HG02973 (cell line): ENCODE results near the gene NLRC5.
"Not testable (repeated sequence)": the region's sequence is repeated elsewhere in the genome, so short reads cannot be mapped to it uniquely, and the experiment has no call there.

Experiments used
- ATAC-seq: cut with Tn5 transposase; IDR thresholded peaks from one replicate; pipeline ENCODE4 v1.9.1; 2021; ENCODE audit warnings: moderate library complexity; ENCODE audit not compliant: unreplicated experiment

The NLRC5 gene

DNA sequence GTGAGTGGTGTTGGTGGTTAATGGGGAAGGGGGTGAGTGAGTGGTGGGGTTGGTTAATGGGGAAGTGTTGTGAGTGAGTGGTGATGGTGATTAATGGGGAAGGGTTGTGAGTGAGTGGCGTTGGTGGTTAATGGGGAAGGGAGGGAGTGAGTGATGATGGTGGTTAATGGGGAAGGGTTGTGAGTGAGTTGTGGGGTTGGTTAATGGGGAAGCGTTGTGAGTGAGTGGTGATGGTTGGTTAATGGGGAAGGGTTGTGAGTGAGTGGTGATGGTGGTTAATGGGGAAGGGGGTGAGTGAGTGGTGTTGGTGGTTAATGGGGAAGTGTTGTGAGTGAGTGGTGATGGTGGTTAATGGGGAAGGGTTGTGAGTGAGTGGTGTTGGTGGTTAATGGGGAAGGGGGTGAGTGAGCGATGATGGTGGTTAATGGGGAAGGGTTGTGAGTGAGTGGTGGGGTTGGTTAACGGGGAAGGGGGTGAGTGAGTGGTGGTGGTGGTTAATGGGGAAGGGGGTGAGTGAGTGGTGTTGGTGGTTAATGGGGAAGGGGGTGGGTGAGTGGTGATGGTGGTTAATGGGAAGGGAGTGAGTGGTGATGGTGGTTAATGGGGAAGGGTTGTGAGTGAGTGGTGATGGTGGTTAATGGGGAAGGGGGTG, 81.8 kb downstream of the NLRC5 start:
- not testable (repeated sequence) for ATAC-seq

DNA sequence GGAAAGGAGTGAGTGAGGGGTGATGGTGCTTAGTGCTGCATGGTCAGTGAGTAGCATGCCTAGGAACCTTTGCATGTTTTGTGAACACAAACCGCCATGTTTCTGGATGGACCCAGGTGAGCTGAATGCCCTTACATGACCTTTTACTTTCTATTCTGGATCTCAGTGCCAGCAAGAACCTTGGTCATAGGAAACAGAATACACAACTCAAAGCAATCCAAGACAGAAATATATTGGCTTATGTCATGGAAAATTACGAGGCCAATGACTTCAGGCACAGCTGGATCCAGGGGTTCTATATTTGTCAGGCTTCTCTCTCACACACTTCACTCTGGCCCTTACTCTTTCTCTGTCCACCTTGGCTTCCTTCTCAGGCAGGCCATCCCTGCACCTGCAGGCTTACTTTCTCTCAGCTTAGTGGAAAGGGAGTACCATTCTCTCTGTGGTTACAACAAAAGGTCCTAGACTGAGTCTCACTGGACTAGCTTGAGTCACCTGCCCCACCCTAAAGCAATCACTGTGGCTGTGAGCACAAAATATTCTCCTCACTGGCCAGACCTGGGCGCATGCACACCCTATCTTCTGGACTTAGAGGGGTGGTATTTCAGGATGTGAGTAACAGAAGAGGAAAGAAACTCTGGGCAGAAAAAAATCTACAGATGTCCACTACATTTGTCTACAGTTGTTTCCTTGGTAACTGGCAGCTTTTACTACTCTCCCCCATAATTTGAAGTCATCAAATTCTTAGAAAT, 82.7 kb downstream of the NLRC5 start:
- no peak for ATAC-seq

DNA sequence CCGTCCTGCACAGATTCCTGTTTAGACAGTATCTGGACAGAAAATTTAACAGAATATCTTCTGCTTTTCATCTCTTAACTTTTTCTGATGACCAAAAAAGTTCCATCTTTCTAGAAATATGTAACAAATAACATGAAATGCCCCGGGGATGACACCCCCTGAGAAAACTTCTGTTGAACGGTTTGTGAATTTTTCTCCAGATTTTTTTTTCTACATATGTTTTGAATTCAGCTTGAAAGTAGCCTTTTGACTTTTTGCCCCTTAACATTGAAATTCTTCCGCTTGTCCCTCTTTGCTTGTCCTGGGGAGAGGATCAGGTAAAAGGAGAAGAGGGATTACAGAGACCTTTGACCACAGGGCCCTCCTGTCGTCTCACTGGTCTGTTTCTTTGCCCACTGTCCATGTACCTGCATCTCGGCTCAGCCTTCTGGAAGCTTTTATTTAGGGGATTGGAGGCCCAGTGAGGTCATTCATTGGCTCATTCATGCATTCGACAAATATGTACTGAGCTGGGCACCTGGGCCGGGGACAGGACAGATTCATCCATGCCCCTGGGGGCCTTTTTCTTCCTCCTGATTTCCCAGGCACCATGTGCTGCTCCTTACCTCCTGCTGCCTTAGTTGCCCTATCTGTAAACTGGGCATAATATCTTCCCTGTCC, 83.4 kb downstream of the NLRC5 start:
- no peak for ATAC-seq

DNA sequence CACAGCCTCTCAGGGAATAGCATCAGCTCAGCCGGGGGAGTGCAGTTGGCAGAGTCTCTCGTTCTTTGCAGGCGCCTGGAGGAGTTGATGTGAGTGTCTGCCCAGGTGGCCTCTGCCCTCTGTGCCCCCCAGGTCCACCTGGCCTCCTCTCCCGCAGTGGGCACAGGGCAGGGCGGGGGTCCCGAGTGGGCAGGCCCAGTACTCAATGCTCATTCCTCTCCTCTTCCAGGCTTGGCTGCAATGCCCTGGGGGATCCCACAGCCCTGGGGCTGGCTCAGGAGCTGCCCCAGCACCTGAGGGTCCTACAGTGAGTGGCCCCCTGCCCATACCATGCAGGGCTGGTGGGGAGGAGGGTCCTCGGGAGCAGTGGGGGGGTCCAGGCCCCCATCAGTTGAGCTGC, 88.4 kb downstream of the NLRC5 start:
- ATAC-seq, result no peak

DNA sequence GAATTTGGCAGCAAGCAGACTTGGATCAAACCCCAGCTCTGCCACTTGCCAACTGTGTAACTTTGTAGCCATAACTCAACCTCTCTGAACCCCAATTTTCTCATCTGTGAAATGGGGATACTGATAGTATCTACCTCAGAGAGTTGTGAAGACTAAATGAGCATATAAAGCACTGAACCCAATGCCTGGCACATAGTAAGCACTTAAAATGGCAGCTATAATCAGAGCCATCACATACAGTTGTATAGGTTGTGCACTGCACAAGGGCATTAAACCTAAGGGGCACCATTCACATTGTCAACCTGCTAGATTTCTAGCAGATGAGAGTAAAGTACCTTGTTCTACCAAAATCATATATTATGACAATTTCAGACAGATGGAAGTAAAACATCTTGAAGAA, 92.4 kb downstream of the NLRC5 start:
- ATAC-seq, result no peak

DNA sequence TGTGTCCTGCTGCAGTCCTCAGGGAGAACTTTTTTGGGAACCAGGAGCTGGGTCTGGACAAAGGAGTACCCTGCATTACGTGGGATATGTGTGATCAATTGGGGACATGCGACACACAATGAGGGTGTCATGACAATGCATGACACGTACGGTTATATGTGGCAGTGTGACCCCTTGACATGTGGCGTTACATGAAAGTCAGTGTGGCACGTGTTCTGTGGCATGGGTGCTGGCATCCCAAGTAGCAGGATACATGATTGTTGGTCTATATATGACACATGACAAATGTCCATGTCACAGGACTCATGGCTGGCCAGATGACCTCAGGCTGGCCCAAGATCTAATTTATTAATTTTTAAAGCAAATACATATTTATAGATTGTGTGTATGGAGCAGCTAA, 93.3 kb downstream of the NLRC5 start:
- ATAC-seq, result no peak

DNA sequence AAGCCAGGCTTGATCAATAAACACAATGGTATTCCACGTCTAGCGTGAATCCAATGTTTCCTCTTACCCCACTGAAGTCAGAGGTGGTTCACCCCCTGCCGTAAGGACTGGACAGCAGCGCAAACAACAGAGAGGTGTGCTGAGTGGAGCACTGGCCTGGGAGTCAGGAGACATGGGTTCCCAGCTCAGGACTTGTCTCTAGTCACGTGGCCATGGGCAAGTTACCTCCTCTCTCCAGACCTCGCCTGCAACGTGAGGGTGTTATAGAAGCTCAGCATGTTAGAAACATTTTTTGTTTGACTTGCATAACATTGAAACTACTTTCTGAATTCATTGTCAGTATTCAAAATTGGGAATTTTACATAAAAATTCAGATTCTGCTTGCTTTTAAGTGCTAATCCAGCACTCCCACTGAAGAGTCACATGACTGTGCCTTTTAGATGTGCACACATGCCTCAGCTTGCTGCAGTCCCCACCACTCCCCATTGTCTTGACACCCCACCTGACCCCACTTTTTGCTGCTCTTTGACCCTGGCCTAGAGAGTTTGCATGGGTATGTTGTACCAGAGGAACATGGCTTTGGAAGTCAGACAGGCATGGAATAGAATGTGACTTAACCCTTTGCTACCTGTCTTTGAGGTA, 94.2 kb downstream of the NLRC5 start:
- no peak for ATAC-seq

DNA sequence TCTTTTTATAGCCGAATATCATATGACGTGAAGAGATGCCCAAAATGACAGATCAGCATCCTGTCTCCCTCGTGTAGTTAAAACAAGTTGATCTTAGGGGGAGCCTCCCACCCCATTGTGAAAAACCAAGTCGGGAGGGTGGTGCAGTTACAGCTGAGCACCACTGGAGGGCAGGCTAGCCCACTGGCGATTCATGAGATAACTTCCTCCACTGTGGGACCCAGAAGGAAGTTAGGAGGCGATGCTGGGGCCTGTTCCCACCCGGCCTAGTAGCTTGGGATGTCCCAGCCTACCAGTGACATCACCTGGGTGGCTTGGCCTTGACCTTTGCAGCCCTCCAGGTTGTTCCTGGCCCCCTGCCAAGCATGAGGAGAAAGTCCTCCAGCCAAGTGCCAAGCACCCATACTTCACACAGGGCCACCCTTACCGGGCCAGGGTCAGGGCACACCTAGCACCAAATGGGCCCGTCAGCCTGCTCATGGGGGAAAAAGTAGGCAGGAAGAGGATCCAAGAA, 95.0 kb downstream of the NLRC5 start:
- no peak for ATAC-seq

DNA sequence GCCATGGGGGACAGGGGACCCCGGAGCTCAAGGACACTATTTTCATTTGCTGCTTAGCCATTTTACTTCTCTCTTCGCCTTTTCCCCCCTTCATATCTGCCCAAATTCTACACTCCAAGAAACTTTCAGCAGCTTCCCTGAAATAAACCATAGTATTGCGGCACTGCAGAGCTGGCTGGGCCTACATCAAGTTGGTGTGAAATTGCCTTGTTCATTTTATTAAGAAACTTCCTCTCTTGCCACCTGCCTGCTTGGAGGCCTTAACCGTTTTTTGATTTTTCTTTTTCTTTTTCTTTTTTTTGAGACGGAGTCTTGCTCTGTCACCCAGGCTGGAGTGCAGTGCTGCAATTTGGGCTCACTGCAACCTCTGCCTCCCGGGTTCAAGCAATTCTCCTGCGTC, 95.6 kb downstream of the NLRC5 start:
- ATAC-seq, result no peak

DNA sequence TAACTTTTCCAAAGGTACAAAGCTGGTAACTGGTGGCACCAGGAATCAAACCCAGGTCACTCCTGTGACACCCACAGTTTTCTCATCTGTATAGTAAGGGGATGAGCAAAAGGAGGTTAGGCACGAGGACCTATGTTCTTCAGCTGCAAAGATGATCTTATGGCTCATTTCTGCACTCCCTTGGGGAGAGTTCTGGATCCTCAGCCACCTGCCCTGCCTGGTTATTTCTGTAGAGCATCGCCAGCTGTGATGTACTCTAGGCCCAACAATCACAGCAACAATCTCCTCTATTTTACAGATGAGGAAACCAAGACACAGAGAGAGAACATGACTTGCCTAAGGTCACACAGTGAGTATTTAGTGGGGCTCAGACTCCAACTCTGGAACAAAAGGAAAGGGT, 97.6 kb downstream of the NLRC5 start:
- no peak for ATAC-seq

DNA sequence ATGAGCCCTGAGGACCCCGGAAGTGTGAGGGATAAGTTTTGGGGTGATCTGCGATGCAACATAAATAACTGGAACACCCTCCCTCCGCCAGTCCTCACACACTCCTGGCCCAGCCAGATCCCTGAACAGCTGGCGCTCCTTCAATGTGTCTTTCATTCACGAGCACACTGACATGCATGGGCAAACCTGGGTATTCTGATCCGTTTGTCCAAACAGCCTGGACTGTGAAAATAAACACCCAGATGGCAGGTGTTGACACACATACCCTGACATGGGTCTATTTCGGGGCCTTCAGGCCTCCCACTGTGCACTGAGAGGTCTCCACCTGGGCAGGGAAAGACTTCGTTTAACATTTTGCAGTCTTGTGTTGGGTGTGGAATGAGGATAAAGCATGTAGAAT, 100.0 kb downstream of the NLRC5 start:
- ATAC-seq, result no peak

DNA sequence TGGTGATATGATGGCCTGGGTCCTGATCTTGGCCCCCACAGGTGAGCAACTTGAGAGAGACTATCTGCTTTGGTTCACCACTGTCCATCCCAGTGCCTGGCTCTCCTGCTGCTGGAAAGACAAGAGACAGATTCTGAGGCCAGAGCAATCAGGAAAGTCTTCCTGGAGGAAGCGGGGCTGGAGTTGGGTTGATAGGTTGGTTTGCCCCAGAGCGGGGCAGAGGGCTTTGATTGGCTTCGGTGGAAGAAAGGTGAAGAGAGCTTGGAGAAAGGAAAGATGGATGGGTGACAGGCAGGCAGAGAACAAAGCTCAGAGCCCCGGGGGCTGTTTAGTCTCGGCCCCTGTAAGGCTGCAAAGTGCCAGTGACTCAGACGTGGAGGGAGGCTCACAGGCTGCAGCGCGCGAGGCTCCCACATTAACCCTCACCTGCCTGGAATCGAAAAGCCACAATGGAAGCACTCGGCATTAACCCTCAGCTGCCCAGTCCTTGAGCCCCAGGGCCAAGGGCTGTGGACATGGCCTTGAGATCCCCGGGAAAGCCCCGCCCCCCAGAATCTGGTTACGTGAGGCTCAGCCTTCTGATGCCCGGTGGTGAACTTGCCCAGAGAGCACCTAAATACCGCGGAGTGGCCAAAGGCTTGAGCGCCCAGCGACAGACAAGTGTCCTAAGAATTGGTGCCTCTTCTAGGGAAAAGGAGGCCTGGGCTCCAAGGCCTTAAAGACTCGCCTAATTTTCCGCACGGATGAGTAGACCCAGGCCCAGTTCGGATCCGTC, 102.0 kb downstream of the NLRC5 start:
- ATAC-seq, result no peak

DNA sequence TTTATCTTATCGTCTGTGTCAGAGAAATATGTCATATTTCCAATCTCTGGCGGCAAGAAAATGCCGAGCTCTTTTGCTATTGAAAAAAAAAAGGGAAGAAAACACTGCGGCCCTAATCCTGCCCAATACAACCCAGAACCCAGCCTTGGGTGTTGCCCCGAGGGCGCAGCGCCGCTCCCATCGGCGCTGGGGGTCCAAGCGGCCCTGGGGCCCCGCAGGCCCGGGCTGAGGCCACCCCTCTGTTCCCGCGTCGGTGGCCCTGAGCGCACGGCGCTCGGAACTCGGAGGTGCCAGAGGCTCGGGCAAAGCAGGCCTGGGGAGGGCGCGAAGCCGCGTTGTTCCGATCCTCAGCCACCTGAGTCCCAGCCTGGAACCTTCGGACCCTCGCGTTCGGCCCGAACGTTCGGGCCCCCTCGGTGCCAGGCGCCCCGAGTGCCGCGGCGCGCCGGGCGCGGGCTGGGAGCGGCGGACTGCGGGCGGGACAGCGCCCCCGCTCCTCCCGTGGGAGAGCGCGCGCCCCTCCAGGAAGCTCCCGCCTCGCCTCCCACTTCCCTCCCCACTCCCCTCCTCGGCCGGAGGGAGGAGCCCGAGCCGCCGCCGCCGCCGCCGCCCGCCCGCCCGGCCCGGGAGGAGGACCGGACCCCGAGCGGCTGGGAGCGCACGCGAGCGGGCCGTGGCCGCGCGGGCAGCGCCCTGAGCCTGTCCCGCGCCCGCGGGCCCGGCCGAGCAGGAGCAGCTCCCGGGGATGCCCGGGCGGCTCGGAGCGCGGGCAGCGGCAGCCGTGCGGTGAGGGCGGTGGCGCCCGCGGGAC, 102.8 kb downstream of the NLRC5 start, which contains the start of gene CPNE2:
Gene CPNE2 (plus strand): TSS at position 609 of the 811 bp plus-strand sequence. CDS start 18,160 bp downstream, outside the sequence.
- no peak for ATAC-seq

DNA sequence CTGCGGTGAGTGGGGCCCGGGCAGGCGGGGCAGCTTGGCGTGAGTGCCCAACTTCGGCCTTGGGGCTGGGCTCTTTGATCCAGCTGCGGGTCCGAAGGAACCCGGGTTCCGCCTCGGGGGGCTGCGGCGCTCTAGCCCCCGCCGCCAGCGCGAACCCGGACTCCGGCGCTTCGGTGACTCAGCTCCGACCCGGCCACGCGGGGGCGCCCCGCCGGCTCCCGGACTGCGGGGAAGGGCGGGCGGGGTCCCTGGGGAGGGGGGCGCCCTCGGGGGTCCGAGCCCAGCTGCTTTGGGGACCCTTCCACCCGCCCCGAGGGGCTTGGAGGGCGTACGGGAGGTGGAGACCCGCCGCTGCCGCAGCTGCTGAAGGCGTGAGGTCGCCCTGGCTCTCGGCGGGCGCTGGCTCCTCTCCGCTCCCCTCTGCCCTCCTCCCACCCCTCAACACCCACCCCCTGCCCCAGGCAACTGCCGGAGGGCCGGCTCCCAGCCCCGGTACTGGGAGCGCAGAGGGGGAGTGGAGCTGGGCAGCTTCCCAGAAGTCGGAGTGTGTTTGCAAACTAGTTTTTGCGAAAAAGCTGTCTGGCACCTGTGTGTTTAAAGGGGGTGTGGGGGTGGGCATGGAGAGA, 103.5 kb downstream of the NLRC5 start:
- no peak for ATAC-seq

DNA sequence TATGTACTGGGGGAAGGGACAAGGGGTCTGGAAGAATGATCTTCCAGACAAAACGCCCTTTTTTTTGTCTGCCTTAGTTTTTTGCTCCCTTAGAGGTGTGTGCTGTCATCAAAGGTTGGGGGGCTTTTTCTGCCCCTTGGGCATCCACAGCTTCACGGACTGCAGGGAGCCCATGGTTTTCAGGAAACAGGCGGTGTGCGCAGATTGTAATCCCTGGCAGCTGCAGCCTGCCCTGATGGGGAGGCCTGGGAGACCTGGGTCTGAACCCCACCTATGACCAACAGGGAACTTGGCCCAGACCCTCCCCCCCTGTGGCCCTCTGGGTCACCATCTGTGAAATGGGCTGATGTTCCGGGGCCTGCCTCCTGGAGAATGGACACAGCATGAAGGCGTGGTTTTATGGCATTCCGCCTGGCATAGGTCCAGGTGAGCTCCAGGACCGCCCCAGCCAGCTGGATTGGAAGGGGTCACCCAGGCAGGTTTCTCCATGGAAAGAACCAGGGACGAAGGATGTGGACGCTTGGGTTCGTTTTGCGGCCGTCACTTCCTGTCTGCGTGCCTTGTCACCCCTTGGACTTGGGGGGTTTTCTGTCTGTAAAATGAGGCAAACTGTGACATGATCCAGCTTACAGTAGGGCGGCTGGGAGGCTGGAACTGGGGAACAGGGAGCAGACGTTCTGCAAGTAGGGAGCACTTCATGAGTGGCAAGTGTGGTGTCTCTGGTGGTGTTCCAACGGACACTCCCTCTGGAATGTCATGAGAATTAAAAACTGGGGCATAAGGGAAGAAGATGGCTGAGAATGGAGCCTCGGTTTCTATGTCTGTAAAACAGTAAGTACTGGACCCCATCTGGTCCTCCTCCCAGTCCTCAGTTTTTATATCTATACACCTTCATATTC, 104.6 kb downstream of the NLRC5 start:
- no peak for ATAC-seq

DNA sequence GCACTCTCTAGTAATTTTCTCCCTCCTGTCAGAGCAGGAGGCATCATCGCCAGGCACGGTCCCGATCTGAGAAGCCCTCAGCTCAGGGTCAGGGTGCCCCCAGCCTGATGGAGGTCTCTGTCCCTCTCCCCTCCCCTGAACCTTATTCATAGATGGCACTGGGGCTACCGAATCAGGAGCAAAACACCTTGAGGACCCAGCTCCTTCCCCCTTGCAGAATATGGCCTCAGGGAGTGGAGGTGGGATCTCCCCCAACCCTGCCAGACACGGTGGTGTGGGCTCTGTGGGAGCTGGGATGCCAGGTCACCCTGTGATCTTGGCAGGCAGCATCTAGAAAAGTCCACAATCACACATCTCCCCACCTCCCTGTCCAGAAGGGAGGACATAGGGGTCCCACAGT, 105.6 kb downstream of the NLRC5 start:
- no peak for ATAC-seq

DNA sequence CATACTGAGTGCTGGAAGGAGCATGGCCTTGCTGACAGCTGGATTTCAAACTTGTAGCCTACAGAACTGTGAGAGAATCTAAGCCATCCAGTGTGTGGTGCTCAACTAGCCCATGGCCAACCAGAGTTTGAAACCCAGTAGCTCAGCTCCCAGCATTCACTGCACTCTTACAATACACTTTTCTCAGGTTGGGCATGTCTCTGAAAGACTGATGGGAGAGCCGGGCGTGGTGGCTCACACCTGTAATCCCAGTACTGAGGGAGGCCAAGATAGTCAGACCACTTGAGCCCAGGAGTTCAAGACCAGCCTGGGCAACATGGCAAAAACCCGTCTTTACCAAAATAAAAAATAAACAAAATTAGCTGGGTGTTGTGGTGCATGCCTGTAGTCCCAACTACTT, 106.8 kb downstream of the NLRC5 start:
- no peak for ATAC-seq

DNA sequence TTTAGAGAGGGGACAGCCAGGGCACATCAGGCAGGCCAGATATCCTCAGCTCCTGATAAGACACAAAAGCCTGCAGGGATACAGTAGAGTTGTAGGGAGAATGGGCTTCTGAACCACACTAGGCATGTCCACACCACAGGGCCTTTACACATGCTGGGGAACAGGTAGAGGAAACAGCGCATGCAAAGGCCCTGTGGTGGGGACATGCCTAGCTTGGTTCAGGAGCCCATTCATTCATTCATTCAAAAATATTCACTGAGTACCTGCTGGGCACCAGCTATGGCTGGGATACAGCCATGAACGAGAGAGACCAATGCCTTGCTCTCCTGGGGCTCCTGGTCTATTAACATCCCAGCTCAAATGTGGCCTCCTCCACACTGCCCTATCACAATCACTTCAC, 107.4 kb downstream of the NLRC5 start:
- no peak for ATAC-seq
